ENCODE results near the gene CMIP. TPM values are rescaled to one million over a fixed set of nuclear protein-coding genes. Genes with fewer than 3 reads are reported as not detected.

Gene CMIP
- total RNA-seq, 1 donor from 2014 or later: 27.8 TPM

GRCh38 chr16:81495321-81496234 lies 51.0 kb downstream of the CMIP start:
- no peak for DNase-seq

- DNase-seq: no peak
These were observed 51.7 kb downstream of the CMIP start for GRCh38 chr16:81496321-81496720.

GRCh38 chr16:81496742-81497141 lies 52.1 kb downstream of the CMIP start:
- DNase-seq: no peak

GRCh38 chr16:81497690-81498089 lies 53.1 kb downstream of the CMIP start:
- no peak for DNase-seq

- DNase-seq: no peak
These were observed 53.7 kb downstream of the CMIP start for GRCh38 chr16:81498351-81498750.

GRCh38 chr16:81499576-81500380 lies 55.2 kb downstream of the CMIP start:
- DNase-seq: no peak

- no peak for DNase-seq
These were observed 56.4 kb downstream of the CMIP start for GRCh38 chr16:81500833-81501521.

- DNase-seq: no peak
These were observed 57.9 kb downstream of the CMIP start for GRCh38 chr16:81502396-81503070.

- no peak for DNase-seq
These were observed 60.5 kb downstream of the CMIP start for GRCh38 chr16:81505011-81505661.

GRCh38 chr16:81509404-81509803 lies 64.8 kb downstream of the CMIP start:
- no peak for DNase-seq

- DNase-seq: no peak
These were observed 65.4 kb downstream of the CMIP start for GRCh38 chr16:81510016-81510415.

GRCh38 chr16:81511371-81511770 lies 66.8 kb downstream of the CMIP start:
- no peak for DNase-seq

GRCh38 chr16:81513204-81514040 lies 68.8 kb downstream of the CMIP start:
- DNase-seq: no peak

GRCh38 chr16:81514041-81514559 lies 69.5 kb downstream of the CMIP start:
- DNase-seq: no peak

GRCh38 chr16:81514568-81515258 lies 70.1 kb downstream of the CMIP start:
- no peak for DNase-seq

GRCh38 chr16:81515281-81515680 lies 70.7 kb downstream of the CMIP start:
- no peak for DNase-seq

- DNase-seq: no peak
These were observed 71.1 kb downstream of the CMIP start for GRCh38 chr16:81515721-81516120.

- no peak for DNase-seq
These were observed 72.0 kb downstream of the CMIP start for GRCh38 chr16:81516478-81517149.

GRCh38 chr16:81517150-81517499 lies 72.5 kb downstream of the CMIP start:
- DNase-seq: no peak
